Naive B cell (primary cell): ENCODE results near the gene PON1. TPM values are rescaled to one million over a fixed set of nuclear protein-coding genes. Genes with fewer than 3 reads are reported as not detected.

Experiments
- ATAC-seq, 2 donors: fragments of 150-1000 bp; cut with Tn5 transposase; 2 replicates each; pipeline ENCODE4 v1.10.0; 2021; ENCODE audit warnings: low read depth in 2 of 2, mild to moderate bottlenecking in 2 of 2, moderate library complexity in 2 of 2
- DNase-seq: peaks from one replicate; pipeline ENCODE4 v3.0.0; 2022
- H3K27ac Mint-ChIP-seq, 6 donors: one replicate each; pipeline ENCODE4 v1.8.0; 2020 to 2022; ENCODE audit warnings: mild to moderate bottlenecking in 6 of 6, mixed read lengths in 6 of 6, moderate library complexity in 5 of 6, inconsistent platforms in 2 of 6
- H3K27me3 Mint-ChIP-seq, 3 donors: one replicate each; pipeline ENCODE4 v1.8.0; 2021 to 2022; ENCODE audit warnings: mixed read lengths in 3 of 3, mild to moderate bottlenecking in 1 of 3
- H3K36me3 Mint-ChIP-seq, 2 donors: one replicate each; pipeline ENCODE4 v1.8.0; 2020 to 2022; ENCODE audit warnings: mixed read lengths in 2 of 2, inconsistent platforms in 1 of 2, mild to moderate bottlenecking in 1 of 2
- H3K4me1 Mint-ChIP-seq, 3 donors: one replicate each; pipeline ENCODE4 v1.8.0; 2020 to 2022; ENCODE audit warnings: mixed read lengths in 3 of 3, inconsistent platforms in 1 of 3, mild to moderate bottlenecking in 1 of 3, moderate library complexity in 1 of 3
- H3K4me3 Mint-ChIP-seq, 8 donors: one replicate each; pipeline ENCODE4 v1.8.0; 2020 to 2022; ENCODE audit warnings: mild to moderate bottlenecking in 8 of 8, mixed read lengths in 8 of 8, moderate library complexity in 8 of 8, inconsistent platforms in 2 of 8
- H3K9me3 Mint-ChIP-seq, 7 donors: one replicate each; pipeline ENCODE4 v1.8.0; 2020 to 2022; ENCODE audit warnings: mixed read lengths in 7 of 7, mild to moderate bottlenecking in 5 of 7, inconsistent platforms in 2 of 7, moderate library complexity in 1 of 7
- polyA plus RNA-seq, 6 donors: library from polyadenylated mRNA; unstranded; fragments of 300-500 nt; fragmentation: Illumina TruSeq; gene quantifications; one replicate each; pipeline ENCODE4 v1.2.3, GENCODE V29; 2021; ENCODE audit warnings: low read depth in 6 of 6

PON1 gene
- polyA plus RNA-seq, 6 donors from 2014 or later, result not detected

GRCh38 chr7:95330204-95330960, 6.0 kb upstream of the PON1 start:
- Mint-ChIP-seq H3K36me3 (peaks cover 0 to 14% of the 10 kb centered on the region in 2 donors), H3K27ac (peak overlapping the region in 3 of 6 donors; percentile 1 to 73 (median 16)), H3K9me3 (peaks cover 0 to 11% (median 0%) of the 10 kb centered on the region in 7 donors), H3K4me1 (peaks cover 10 to 15% (median 10%) of the 10 kb centered on the region in 3 donors), H3K4me3 (peak overlapping the region; percentile 26 to 84 (median 62)), H3K27me3 (peaks cover 16 to 17% (median 16%) of the 10 kb centered on the region in 3 donors)
- DNase-seq, result peak; percentile 7
- ATAC-seq, result peak; percentile 58 to 72

- peaks cover 0 to 14% of the 10 kb centered on the region in 2 donors for H3K36me3 Mint-ChIP-seq
- H3K27me3 Mint-ChIP-seq, result peaks cover 21 to 24% (median 23%) of the 10 kb centered on the region in 3 donors
- no peak overlapping the region for H3K27ac Mint-ChIP-seq
- peaks cover 0 to 11% (median 0%) of the 10 kb centered on the region in 7 donors for H3K9me3 Mint-ChIP-seq
- no peak for DNase-seq
- H3K4me3 Mint-ChIP-seq, result no peak overlapping the region
- peaks cover 10 to 25% (median 10%) of the 10 kb centered on the region in 3 donors for H3K4me1 Mint-ChIP-seq
- no peak for ATAC-seq
Measured at GRCh38 chr7:95327356-95327755, 3.0 kb upstream of the PON1 start.

DNA sequence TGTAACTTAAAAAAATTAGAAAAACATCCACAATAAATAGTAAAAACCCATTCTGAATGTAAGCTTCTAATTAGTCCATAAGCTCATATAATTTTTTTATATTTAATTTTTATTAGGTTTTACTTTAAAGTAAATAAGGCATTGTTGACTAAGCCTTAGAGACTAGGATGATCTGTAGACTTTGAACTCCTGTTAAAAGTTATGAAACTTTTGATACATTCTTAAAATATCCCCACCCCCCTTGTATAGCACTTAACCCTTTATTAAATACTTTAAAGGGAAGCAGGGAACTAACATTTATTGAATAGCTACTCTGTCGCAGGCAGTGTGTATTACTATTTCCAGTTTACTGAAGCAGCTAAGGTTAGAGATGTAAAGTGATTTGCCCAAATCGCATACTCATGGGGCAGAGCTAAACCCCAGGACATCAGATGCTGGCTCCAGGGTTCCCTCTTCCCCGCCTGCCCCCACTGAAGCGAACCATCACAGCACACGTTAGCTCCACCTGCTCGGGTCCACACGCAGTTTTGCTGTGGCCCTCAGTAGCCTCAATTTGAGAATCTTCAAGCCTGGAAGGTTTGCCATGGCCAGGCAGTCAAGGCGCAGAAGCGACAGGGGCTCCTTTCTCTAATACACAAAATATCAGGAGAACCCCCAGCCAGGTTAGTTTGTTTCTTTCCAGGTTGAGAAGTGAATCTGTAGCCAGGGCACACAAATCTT, 762 bp downstream of the PON1 start:
- ATAC-seq (no peak), DNase-seq (no peak)
- Mint-ChIP-seq H3K4me1 (peaks cover 0 to 13% (median 0%) of the 10 kb centered on the region in 3 donors), H3K9me3 (peaks cover 0 to 11% (median 0%) of the 10 kb centered on the region in 7 donors), H3K36me3 (peaks cover 0 to 14% of the 10 kb centered on the region in 2 donors), H3K27me3 (peaks cover 21 to 24% (median 23%) of the 10 kb centered on the region in 3 donors), H3K4me3 (no peak overlapping the region), H3K27ac (no peak overlapping the region)

- no peak overlapping the region for H3K27ac Mint-ChIP-seq
- H3K4me1 Mint-ChIP-seq, result peaks cover 0 to 13% (median 0%) of the 10 kb centered on the region in 3 donors
- peaks cover 21 to 22% (median 21%) of the 10 kb centered on the region in 3 donors for H3K27me3 Mint-ChIP-seq
- ATAC-seq (no peak), DNase-seq (no peak)
- H3K36me3 Mint-ChIP-seq, result peaks cover 0 to 12% of the 10 kb centered on the region in 2 donors
- no peak overlapping the region for H3K4me3 Mint-ChIP-seq
- H3K9me3 Mint-ChIP-seq, result peaks cover 0 to 11% (median 0%) of the 10 kb centered on the region in 7 donors
Measured at GRCh38 chr7:95322854-95323253, 1.5 kb downstream of the PON1 start.

DNA sequence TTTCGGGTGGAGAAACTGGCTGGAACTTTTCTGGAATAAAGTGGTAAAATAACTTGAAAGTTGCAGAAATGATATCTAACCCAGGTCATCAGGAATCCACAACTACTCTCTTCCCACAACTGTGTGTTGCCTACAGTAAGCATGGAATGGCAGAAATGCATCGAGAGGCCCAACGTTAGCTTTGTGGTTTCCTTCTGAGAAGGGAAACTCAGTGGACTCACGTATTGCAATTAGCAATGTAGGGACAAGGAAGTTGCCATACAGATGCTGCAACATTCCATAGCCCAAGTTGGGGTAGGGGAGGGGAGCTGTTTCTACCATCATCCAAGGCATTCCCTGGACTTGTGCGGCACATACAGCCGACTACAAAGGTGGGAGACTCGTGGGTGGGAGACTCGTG, 1.9 kb downstream of the PON1 start:
- no peak for DNase-seq

DNA sequence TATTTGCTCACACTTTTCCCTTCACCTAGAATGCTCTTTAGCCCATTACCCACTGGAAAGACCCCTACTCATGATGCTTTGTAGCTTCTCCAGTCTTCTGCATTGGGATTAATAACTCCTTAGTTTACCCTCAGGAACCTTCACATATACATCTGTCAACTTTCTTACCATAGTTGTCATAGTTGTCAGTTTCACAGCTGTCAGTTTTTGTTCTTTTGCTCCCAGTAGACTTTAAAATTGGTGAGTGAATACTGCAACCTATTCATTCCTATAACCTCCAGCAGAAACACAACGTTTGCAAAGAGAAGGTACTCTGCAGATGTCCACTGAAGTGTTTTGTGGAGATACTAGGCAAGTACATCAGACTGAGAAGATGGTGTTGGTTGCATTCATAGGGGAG, 2.6 kb downstream of the PON1 start:
- ATAC-seq (no peak), DNase-seq (no peak)
- Mint-ChIP-seq H3K4me3 (no peak overlapping the region), H3K9me3 (peaks cover 0 to 7% (median 0%) of the 10 kb centered on the region in 7 donors), H3K36me3 (peaks cover 0 to under 1% of the 10 kb centered on the region in 2 donors), H3K4me1 (peaks cover 0 to 13% (median 0%) of the 10 kb centered on the region in 3 donors), H3K27ac (no peak overlapping the region), H3K27me3 (peaks cover 15 to 16% (median 15%) of the 10 kb centered on the region in 3 donors)

More for the DNA sequence above, 1.9 kb downstream of the PON1 start:
- Mint-ChIP-seq H3K36me3 (peaks cover 0 to 8% of the 10 kb centered on the region in 2 donors), H3K27me3 (peaks cover 16 to 18% (median 17%) of the 10 kb centered on the region in 3 donors), H3K27ac (no peak overlapping the region), H3K4me3 (no peak overlapping the region), H3K4me1 (peaks cover 0 to 13% (median 0%) of the 10 kb centered on the region in 3 donors), H3K9me3 (peaks cover 0 to 11% (median 0%) of the 10 kb centered on the region in 7 donors)
- no peak for ATAC-seq

DNA sequence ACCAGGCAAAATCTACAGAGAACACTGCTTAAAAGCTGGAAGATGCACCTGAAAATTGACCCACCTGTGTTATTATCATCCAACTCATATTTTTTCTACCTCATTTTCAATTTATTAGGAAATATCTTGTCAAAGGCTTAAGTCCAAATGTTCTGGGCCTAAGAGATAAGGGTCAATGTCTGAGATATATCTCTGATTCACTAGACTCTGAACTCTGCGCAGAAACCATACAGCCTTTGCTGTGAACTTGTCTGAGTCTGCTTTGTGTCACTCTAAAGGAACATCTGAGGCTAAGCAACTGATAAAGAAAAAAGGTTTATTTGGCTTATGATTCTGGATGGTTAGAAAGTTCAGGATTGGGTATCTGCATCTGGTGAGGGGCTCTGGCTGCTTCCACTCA, 3.7 kb downstream of the PON1 start:
- H3K36me3 Mint-ChIP-seq, result no peaks in the 10 kb centered on the region
- ATAC-seq (no peak), DNase-seq (no peak)
- H3K27me3 Mint-ChIP-seq, result peaks cover 8 to 11% (median 9%) of the 10 kb centered on the region in 3 donors
- H3K4me1 Mint-ChIP-seq, result peaks cover 0 to 13% (median 0%) of the 10 kb centered on the region in 3 donors
- no peak overlapping the region for H3K4me3 Mint-ChIP-seq
- H3K9me3 Mint-ChIP-seq, result peaks cover 0 to 1% (median 0%) of the 10 kb centered on the region in 7 donors
- no peak overlapping the region for H3K27ac Mint-ChIP-seq

- Mint-ChIP-seq H3K27ac (no peak overlapping the region), H3K36me3 (no peaks in the 10 kb centered on the region), H3K4me3 (no peak overlapping the region), H3K9me3 (no peaks in the 10 kb centered on the region), H3K4me1 (peaks cover 0 to 2% (median 0%) of the 10 kb centered on the region in 3 donors), H3K27me3 (peaks cover 0 to 4% (median under 1%) of the 10 kb centered on the region in 3 donors)
- DNase-seq (no peak), ATAC-seq (no peak)
Measured at GRCh38 chr7:95319570-95319969, 4.8 kb downstream of the PON1 start.

DNA sequence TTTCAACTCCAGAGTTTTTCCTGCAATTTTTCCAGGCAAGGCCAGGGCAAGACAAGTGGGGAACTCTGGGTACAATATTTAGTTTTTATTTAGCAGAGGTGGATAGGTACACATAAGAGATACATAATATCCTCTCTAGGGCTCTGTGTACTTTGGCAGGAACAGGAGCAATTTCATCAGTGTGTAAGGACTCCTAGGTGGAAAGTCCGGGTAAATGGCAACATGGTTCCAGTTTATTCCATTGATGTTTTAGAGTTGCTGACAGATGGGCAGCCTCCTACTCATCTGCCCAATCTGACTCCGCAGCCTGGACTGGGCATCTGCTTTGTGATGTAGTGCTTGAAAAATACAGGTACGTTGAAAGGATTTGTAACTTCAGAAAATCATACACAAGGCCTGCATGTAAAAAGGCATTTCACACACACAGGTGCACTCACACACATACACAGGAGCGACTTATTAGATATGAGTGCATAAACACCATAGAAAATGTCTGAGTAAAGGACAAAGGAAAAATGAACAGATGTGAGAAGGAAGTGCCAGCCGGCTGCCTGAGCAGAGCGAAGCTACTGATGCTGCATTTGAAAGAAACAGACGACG, 5.7 kb downstream of the PON1 start:
- H3K4me3 Mint-ChIP-seq, result no peak overlapping the region
- no peaks in the 10 kb centered on the region for H3K4me1 Mint-ChIP-seq
- no peaks in the 10 kb centered on the region for H3K36me3 Mint-ChIP-seq
- ATAC-seq (no peak), DNase-seq (no peak)
- no peak overlapping the region for H3K27ac Mint-ChIP-seq
- peaks cover 0 to 9% (median 6%) of the 10 kb centered on the region in 3 donors for H3K27me3 Mint-ChIP-seq
- H3K9me3 Mint-ChIP-seq, result peaks cover 0 to 2% (median 0%) of the 10 kb centered on the region in 7 donors

GRCh38 chr7:95317966-95318365, 6.4 kb downstream of the PON1 start:
- Mint-ChIP-seq H3K4me1 (no peaks in the 10 kb centered on the region), H3K36me3 (no peaks in the 10 kb centered on the region), H3K4me3 (no peak overlapping the region), H3K9me3 (peaks cover 0 to 2% (median 0%) of the 10 kb centered on the region in 7 donors), H3K27ac (peak overlapping the region in 1 of 6 donors; percentile 40), H3K27me3 (peaks cover 0 to 10% (median 8%) of the 10 kb centered on the region in 3 donors)
- no peak for ATAC-seq
- no peak for DNase-seq

DNA sequence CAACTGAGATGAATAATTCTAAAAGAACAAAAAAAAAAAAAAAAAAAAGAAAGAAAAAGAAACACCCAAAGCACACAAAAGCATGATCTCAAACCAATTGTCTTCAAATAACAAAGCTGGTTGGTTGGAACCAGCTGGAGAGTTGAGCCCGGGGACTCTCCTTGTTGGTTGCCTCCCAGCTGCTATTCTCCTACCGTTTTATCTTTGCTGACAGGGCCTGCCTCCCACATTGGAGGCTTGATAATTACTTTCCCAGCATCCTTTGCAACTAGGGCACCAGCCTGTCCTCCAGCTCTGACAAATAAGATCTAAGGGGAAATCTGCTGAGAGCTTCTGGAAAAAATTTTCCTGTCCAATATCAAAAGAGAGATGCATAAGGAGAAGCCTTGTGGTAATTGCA, 6.8 kb downstream of the PON1 start:
- H3K4me3 Mint-ChIP-seq, result no peak overlapping the region
- ATAC-seq, result no peak

GRCh38 chr7:95316588-95316987, 7.7 kb downstream of the PON1 start:
- H3K4me3 Mint-ChIP-seq, result no peak overlapping the region

More for the DNA sequence above, 6.8 kb downstream of the PON1 start:
- no peaks in the 10 kb centered on the region for H3K36me3 Mint-ChIP-seq
- H3K27ac Mint-ChIP-seq, result no peak overlapping the region
- peaks cover 0 to 12% (median 10%) of the 10 kb centered on the region in 3 donors for H3K27me3 Mint-ChIP-seq
- no peaks in the 10 kb centered on the region for H3K4me1 Mint-ChIP-seq
- no peak for DNase-seq
- peaks cover 0 to 2% (median 0%) of the 10 kb centered on the region in 7 donors for H3K9me3 Mint-ChIP-seq

DNA sequence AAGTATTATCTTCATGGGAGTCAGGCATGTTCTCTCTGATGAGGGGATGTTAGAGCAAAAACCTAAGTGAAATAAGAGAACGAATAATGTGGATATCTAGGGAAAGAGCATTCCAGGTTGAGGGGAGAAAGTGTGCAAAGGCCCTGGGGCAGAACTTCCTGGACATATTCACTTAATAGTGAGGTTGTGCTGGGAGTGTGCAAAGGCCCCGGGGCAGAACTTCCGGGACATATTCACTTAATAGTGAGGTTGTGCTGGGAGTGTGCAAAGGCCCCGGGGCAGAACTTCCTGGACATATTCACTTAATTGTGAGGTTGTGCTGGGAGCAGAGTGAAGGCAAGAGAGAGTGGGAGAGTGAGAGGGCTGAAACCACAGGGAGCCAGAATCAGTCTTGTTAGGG, 11.8 kb downstream of the PON1 start:
- H3K4me3 Mint-ChIP-seq, result no peak overlapping the region
- H3K27ac Mint-ChIP-seq, result no peak overlapping the region
- peaks cover 0 to 30% (median 16%) of the 10 kb centered on the region in 3 donors for H3K27me3 Mint-ChIP-seq
- peaks cover 0 to 5% (median 2%) of the 10 kb centered on the region in 7 donors for H3K9me3 Mint-ChIP-seq
- no peak for DNase-seq
- no peaks in the 10 kb centered on the region for H3K4me1 Mint-ChIP-seq
- H3K36me3 Mint-ChIP-seq, result no peaks in the 10 kb centered on the region
- ATAC-seq, result no peak

More at GRCh38 chr7:95316588-95316987, 7.7 kb downstream of the PON1 start:
- ATAC-seq, result no peak
- peaks cover 0 to 5% (median 2%) of the 10 kb centered on the region in 7 donors for H3K9me3 Mint-ChIP-seq
- no peak for DNase-seq
- H3K36me3 Mint-ChIP-seq, result no peaks in the 10 kb centered on the region
- H3K4me1 Mint-ChIP-seq, result no peaks in the 10 kb centered on the region
- no peak overlapping the region for H3K27ac Mint-ChIP-seq
- peaks cover 0 to 17% (median 10%) of the 10 kb centered on the region in 3 donors for H3K27me3 Mint-ChIP-seq
